ENCODE results near the gene SEC31A. TPM values are rescaled to one million over a fixed set of nuclear protein-coding genes. Genes with fewer than 3 reads are reported as not detected.

Gene SEC31A
- total RNA-seq, 2 donors from 2014 or later = 140 to 145 TPM

GRCh38 chr4:82773057-82773456, 117.9 kb downstream of the SEC31A start:
- DNase-seq (ENCODE audit: low spot score) = no peak
- Mint-ChIP-seq H3K4me3 (no peak overlapping the region), H3K9me3 (no peaks in the 10 kb centered on the region), H3K27ac (no peak overlapping the region), H3K36me3 (no peaks in the 10 kb centered on the region), H3K27me3 (no peaks in the 10 kb centered on the region), H3K4me1 (ENCODE audit: low read depth in 2 of 2) (peaks cover 0 to 9% of the 10 kb centered on the region in 2 donors)
- no peak for ATAC-seq

- peaks cover 15% of the 10 kb centered on the region for H3K36me3 Mint-ChIP-seq
- DNase-seq (ENCODE audit: low spot score) (no peak), ATAC-seq (no peak)
- peaks cover 0 to 6% of the 10 kb centered on the region in 2 donors for H3K4me1 Mint-ChIP-seq (ENCODE audit: low read depth in 2 of 2)
- H3K4me3 Mint-ChIP-seq = no peak overlapping the region
- H3K27ac Mint-ChIP-seq = no peak overlapping the region
- no peaks in the 10 kb centered on the region for H3K27me3 Mint-ChIP-seq
- H3K9me3 Mint-ChIP-seq = peaks cover 11% of the 10 kb centered on the region
Measured at GRCh38 chr4:82770607-82771006, 120.3 kb downstream of the SEC31A start.

Other genes starting within 250 kb of the SEC31A start
- 1 to 10 TPM; 5.6 to 8.4 TPM for gene SCD5, start 92.4 kb downstream of the SEC31A start, total RNA-seq
- 1 to 10 TPM; 1.7 to 3.0 TPM for gene THAP9, start 9.6 kb upstream of the SEC31A start, total RNA-seq
- 10 to 100 TPM; 21.0 to 25.2 TPM for gene LIN54, start 119.7 kb upstream of the SEC31A start, total RNA-seq
- 10 to 100 TPM; 28.2 to 35.6 TPM for gene COPS4, start 144.0 kb upstream of the SEC31A start, total RNA-seq
- gene PLAC8, start 223.6 kb upstream of the SEC31A start, total RNA-seq = 10 to 100 TPM; 10.0 to 37.4 TPM